Endothelial cell of umbilical vein (primary cell): ENCODE measurements around the gene SNAP25. TPM values are rescaled to one million over a fixed set of nuclear protein-coding genes. Genes with fewer than 3 reads are reported as not detected.

Experiments
- BruUV-seq: library from RNA; stranded (reverse); fragments of 400-500 nt; replicated peaks from 2 replicates; lab custom pipeline; 2021; lab: Mats Ljungman, UMichigan
- CTCF ChIA-PET: fragments of 300-600, 350-600 bp; sonication (Branson Sonifier 250); formaldehyde crosslinking; loops from one replicate; lab custom pipeline; 2021; ENCODE audit warnings: antibody characterized with exemption, inconsistent platforms; lab: Charles Lee
- POLR2A ChIA-PET: fragments of 300-600, 350-600 bp; sonication (Branson Sonifier 250); formaldehyde crosslinking; loops from one replicate; lab custom pipeline; 2021; ENCODE audit warnings: antibody characterized with exemption, inconsistent platforms; lab: Charles Lee
- DNase-seq: peaks from one replicate; pipeline ENCODE4 v3.0.0-alpha.2; 2011; ENCODE audit warnings: low read depth, low spot score
- FAIRE-seq: peaks from 2 replicates; lab custom pipeline; 2011; peaks lifted over from hg19 to GRCh38; lab: Jason Lieb, UNC
- H2AFZ ChIP-seq: 2 replicates; pipeline ENCODE4 v1.6.0; 2012; ENCODE audit warnings: low read depth, low read length, control low read depth, inconsistent platforms
- H3K27ac ChIP-seq: 2 replicates; pipeline ENCODE4 v1.5.1; 2011; ENCODE audit warnings: low read depth, mild to moderate bottlenecking, control low read depth, low read length, moderate library complexity; ENCODE audit not compliant: insufficient read depth
- H3K27me3 ChIP-seq, 2 experiments: 2 replicates each; pipeline versions ENCODE4 v1.6.0 to v1.6.1; 2011; ENCODE audit warnings: low read length in 2 of 2, mixed read lengths in 1 of 2; ENCODE audit not compliant: control insufficient read depth in 2 of 2, insufficient read depth in 2 of 2
- H3K36me3 ChIP-seq, 2 experiments: 2 replicates in 1 of 2; 3 replicates in 1 of 2; pipeline ENCODE4 v1.5.1; 2011; ENCODE audit warnings: low read length in 2 of 2, mild to moderate bottlenecking in 1 of 2, moderate library complexity in 1 of 2; ENCODE audit not compliant: control insufficient read depth in 2 of 2, insufficient read depth in 2 of 2; ENCODE audit errors: extremely low read depth in 1 of 2
- H3K4me1 ChIP-seq: 3 replicates; pipeline ENCODE4 v1.5.1; 2011; ENCODE audit warnings: mild to moderate bottlenecking, low read length; ENCODE audit not compliant: control insufficient read depth, insufficient read depth; ENCODE audit errors: extremely low read depth
- H3K4me2 ChIP-seq: 2 replicates; pipeline ENCODE4 v1.6.1; 2011; ENCODE audit warnings: low read length, control low read depth, mixed read lengths; ENCODE audit not compliant: insufficient read depth
- H3K4me3 ChIP-seq, 3 experiments: fragments of 200-600 bp in 1 of 3; sonication (generic), shearing (Covaris generic) in 1 of 3; replicated peaks in 1 of 3; 2 replicates each; pipeline ENCODE4 v1.5.1; 2011 to 2016; ENCODE audit warnings: control low read depth in 3 of 3, low read length in 3 of 3, mild to moderate bottlenecking in 2 of 3, inconsistent platforms in 1 of 3, low read depth in 1 of 3, moderate library complexity in 1 of 3; ENCODE audit not compliant: insufficient read depth in 1 of 3
- H3K79me2 ChIP-seq: 2 replicates; pipeline ENCODE4 v1.6.0; 2012; ENCODE audit warnings: low read length, inconsistent platforms; ENCODE audit not compliant: control insufficient read depth, insufficient read depth
- H3K9ac ChIP-seq: replicated peaks from 2 replicates; pipeline ENCODE3; 2011; ENCODE audit warnings: low read length, control low read depth; ENCODE audit not compliant: insufficient read depth; ENCODE audit errors: extremely low read depth
- H3K9me1 ChIP-seq: replicated peaks from 3 replicates; pipeline ENCODE4 v1.6.0; 2011; ENCODE audit warnings: mild to moderate bottlenecking, low read length; ENCODE audit not compliant: control insufficient read depth, insufficient read depth; ENCODE audit errors: extremely low read depth
- H3K9me3 ChIP-seq: replicated peaks from 2 replicates; pipeline ENCODE4 v1.5.1; 2012; ENCODE audit warnings: low read length, inconsistent platforms; ENCODE audit not compliant: control insufficient read depth, insufficient read depth
- H4K20me1 ChIP-seq: replicated peaks from 2 replicates; pipeline ENCODE3; 2011; ENCODE audit warnings: mild to moderate bottlenecking, low read length; ENCODE audit not compliant: control insufficient read depth, insufficient read depth; ENCODE audit errors: extremely low read depth
- EZH2 ChIP-seq: IDR thresholded peaks from 2 replicates; pipeline ENCODE4 v1.6.1; 2012; ENCODE audit warnings: borderline replicate concordance, low read depth, mild to moderate bottlenecking, moderate library complexity, low read length, inconsistent platforms; ENCODE audit not compliant: severe bottlenecking
- FOS ChIP-seq: IDR thresholded peaks from 2 replicates; pipeline ENCODE4 v1.6.1; 2011; ENCODE audit warnings: mild to moderate bottlenecking, low read length, moderate library complexity, borderline replicate concordance; ENCODE audit not compliant: insufficient read depth
- GATA2 ChIP-seq: IDR thresholded peaks from 2 replicates; pipeline ENCODE4 v1.7.0; 2011; ENCODE audit warnings: low read depth, mild to moderate bottlenecking, moderate library complexity, mixed read lengths, low read length; ENCODE audit not compliant: insufficient read length, insufficient read depth
- JUN ChIP-seq: IDR thresholded peaks from 2 replicates; pipeline ENCODE4 v1.6.1; 2011; ENCODE audit warnings: borderline replicate concordance, low read depth; ENCODE audit not compliant: insufficient read length, insufficient read depth
- MYC ChIP-seq: IDR thresholded peaks from one replicate; pipeline ENCODE4 v1.6.1; 2011; ENCODE audit warnings: mild to moderate bottlenecking, low read depth, low read length
- POLR2A ChIP-seq: IDR thresholded peaks from 2 replicates; pipeline ENCODE4 v1.6.1; 2012; ENCODE audit warnings: low read depth, mild to moderate bottlenecking, control low read depth, low read length
- POLR2AphosphoS5 ChIP-seq: IDR thresholded peaks from 2 replicates; pipeline ENCODE4 v1.6.1; 2012; ENCODE audit warnings: low read depth, mild to moderate bottlenecking, control low read depth, low read length, moderate library complexity; ENCODE audit not compliant: insufficient read depth
- dilution Hi-C: fragments of 300-500 bp; cut with MboI; formaldehyde crosslinking; loops from one replicate; pipeline ENCODE4 v1.15.0; 2019; ENCODE audit warnings: low sequenced_read_pairs; ENCODE audit not compliant: extremely low pct_ligation_motif_present
- intact Hi-C: fragments of 100-400 bp; cut with micrococcal nuclease; formaldehyde crosslinking; loops from one replicate; pipeline ENCODE4 v1.10.0; 2022
- polyA plus RNA-seq, 4 experiments: library from polyadenylated mRNA; depleted of rRNA in 3 of 4; stranded (reverse) in 3 of 4; unstranded in 1 of 4; fragments of >200 nt; gene quantifications; 2 replicates each; pipeline versions ENCODE4 v1.2.1 to v1.2.3, GENCODE V29; 2011 to 2012; ENCODE audit warnings: missing spikeins in 1 of 4
- total RNA-seq: library from RNA; stranded (reverse); gene quantifications from 2 replicates; pipeline ENCODE4 v1.2.3, GENCODE V29; 2021
- TF ChIP-seq, protein P1 (sequence below), 2 donors: IDR thresholded peaks; 1 replicate in 1 of 2; 2 replicates in 1 of 2; pipeline ENCODE4 v1.5.1; 2011; ENCODE audit warnings: low read length in 2 of 2, mild to moderate bottlenecking in 2 of 2, moderate library complexity in 2 of 2, control low read depth in 1 of 2, inconsistent platforms in 1 of 2, low read depth in 1 of 2; ENCODE audit not compliant: insufficient read depth in 1 of 2; ENCODE audit errors: extremely low read depth in 1 of 2
- TF ChIP-seq, protein P2 (sequence below): IDR thresholded peaks from 2 replicates; pipeline ENCODE4 v1.6.1; 2011; ENCODE audit not compliant: insufficient read depth, insufficient read length

Gene SNAP25
- total and polyA plus RNA-seq, 2 donors (not counting 3 experiments of a cell fraction or from before 2014, with no cell fraction given), result 3.9 to 4.4 TPM

DNA sequence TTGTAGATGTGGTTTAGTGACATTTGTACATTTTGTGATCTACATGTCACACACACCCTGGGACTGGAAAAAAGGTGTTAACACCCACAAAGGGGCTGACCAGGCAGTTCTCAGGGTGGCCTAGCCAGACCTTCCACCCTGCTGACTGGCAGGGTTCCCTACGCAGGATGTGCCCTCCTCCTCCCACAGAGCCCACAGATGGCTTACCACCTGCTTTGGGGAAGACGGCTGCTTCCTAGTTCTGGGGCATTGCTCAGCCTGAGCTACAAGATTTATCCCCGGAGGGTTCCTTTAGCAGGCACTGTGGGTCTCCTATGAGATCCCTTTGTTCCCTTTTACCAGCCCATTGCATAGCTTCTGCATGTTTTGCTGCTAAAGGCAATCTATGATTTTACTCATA is 35.1 kb downstream of the SNAP25 start:
- no TSS peak for BruUV-seq
- H2AFZ ChIP-seq, result no peak overlapping the region
- no peaks in the 10 kb centered on the region for H3K9me3 ChIP-seq
- dilution Hi-C loops, result no loop called here
- H3K27me3 ChIP-seq, result peaks cover 0 to 2% of the 10 kb centered on the region in 2 experiments
- no peak overlapping the region for H3K27ac ChIP-seq
- H3K79me2 ChIP-seq, result no peaks in the 10 kb centered on the region
- ChIA-PET CTCF (interaction anchor here (1.0 to 1.9 kb wide), 3 partner anchors 9 to 28 kb away, joined by 4 to 8 read pairs (median 5); no protein-coding TSS in a partner anchor), POLR2A (no interaction called here)
- H3K9me1 ChIP-seq, result no peaks in the 10 kb centered on the region
- no peaks in the 10 kb centered on the region for H3K36me3 ChIP-seq
- DNase-seq (no peak), FAIRE-seq (no peak)
- no peak overlapping the region for H3K9ac ChIP-seq
- H4K20me1 ChIP-seq, result no peaks in the 10 kb centered on the region
- H3K4me1 ChIP-seq, result no peaks in the 10 kb centered on the region
- intact Hi-C loops, result no loop called here
- H3K4me3 ChIP-seq, result no peak overlapping the region
- TF ChIP-seq, protein P1, sequence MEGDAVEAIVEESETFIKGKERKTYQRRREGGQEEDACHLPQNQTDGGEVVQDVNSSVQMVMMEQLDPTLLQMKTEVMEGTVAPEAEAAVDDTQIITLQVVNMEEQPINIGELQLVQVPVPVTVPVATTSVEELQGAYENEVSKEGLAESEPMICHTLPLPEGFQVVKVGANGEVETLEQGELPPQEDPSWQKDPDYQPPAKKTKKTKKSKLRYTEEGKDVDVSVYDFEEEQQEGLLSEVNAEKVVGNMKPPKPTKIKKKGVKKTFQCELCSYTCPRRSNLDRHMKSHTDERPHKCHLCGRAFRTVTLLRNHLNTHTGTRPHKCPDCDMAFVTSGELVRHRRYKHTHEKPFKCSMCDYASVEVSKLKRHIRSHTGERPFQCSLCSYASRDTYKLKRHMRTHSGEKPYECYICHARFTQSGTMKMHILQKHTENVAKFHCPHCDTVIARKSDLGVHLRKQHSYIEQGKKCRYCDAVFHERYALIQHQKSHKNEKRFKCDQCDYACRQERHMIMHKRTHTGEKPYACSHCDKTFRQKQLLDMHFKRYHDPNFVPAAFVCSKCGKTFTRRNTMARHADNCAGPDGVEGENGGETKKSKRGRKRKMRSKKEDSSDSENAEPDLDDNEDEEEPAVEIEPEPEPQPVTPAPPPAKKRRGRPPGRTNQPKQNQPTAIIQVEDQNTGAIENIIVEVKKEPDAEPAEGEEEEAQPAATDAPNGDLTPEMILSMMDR (IDR thresholded peaks at IDR 0.05; ENCODE audit: extremely low read depth in 1 of 2, insufficient read depth in 1 of 2, low read depth in 1 of 2, low read length in 2 of 2), result no peak
- TF ChIP-seq JUN, result no peak
- TF ChIP-seq EZH2, result no peak
- no peak for TF ChIP-seq FOS
- H3K4me2 ChIP-seq, result no peak overlapping the region

DNA sequence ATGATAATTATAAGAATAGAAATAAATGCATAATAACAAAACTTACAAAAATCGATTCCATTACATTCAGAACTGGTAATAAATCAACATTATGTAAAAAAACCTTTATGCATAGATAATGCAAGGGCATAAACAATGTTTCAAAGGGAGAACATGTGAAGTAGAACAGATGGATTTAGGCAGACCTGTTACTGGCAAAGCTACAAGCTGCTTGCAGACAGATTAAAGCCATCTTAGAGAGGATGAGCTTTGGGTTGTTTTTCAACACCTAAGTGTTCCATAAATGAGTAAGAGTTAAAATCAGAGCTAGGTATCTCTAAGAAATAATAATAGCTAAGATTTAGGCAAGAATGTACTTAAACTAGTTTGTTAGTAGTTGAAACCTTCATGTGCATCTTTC is 37.2 kb downstream of the SNAP25 start:
- no peak overlapping the region for H2AFZ ChIP-seq
- H4K20me1 ChIP-seq, result no peaks in the 10 kb centered on the region
- no TSS peak for BruUV-seq
- H3K79me2 ChIP-seq, result no peaks in the 10 kb centered on the region
- no peak for FAIRE-seq
- ChIA-PET POLR2A (interaction anchor here (0.7 kb wide), 1 partner anchor 34 kb away, joined by 3 read pairs; no protein-coding TSS in a partner anchor), CTCF (interaction anchor here (1.0 kb wide), 1 partner anchor 15 kb away, joined by 3 read pairs; no protein-coding TSS in a partner anchor)
- intact Hi-C loops (no loop called here), dilution Hi-C loops (no loop called here)
- TF ChIP-seq GATA2 (no peak), POLR2A (no peak), EZH2 (no peak), JUN (no peak), MYC (no peak), POLR2AphosphoS5 (no peak), FOS (no peak)
- TF ChIP-seq, protein P1 (IDR thresholded peaks at IDR 0.05; ENCODE audit: extremely low read depth in 1 of 2, insufficient read depth in 1 of 2, low read depth in 1 of 2, low read length in 2 of 2), result no peak
- TF ChIP-seq, protein P2, sequence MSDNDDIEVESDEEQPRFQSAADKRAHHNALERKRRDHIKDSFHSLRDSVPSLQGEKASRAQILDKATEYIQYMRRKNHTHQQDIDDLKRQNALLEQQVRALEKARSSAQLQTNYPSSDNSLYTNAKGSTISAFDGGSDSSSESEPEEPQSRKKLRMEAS, result no peak
- no peak overlapping the region for H3K9ac ChIP-seq
- no peaks in the 10 kb centered on the region for H3K9me1 ChIP-seq
- H3K9me3 ChIP-seq, result no peaks in the 10 kb centered on the region
- no peak overlapping the region for H3K4me3 ChIP-seq
- H3K4me1 ChIP-seq, result no peaks in the 10 kb centered on the region
- peaks cover 0 to 2% of the 10 kb centered on the region in 2 experiments for H3K27me3 ChIP-seq
- DNase-seq, result no peak
- no peaks in the 10 kb centered on the region for H3K36me3 ChIP-seq
- no peak overlapping the region for H3K27ac ChIP-seq
- no peak overlapping the region for H3K4me2 ChIP-seq
